ENCODE measurements around the gene COL8A1. TPM values are rescaled to one million over a fixed set of nuclear protein-coding genes. Genes with fewer than 3 reads are reported as not detected.

Gene COL8A1
- polyA plus RNA-seq, 3 donors: not detected

- H3K9me3 Mint-ChIP-seq: peaks cover 0 to 2% (median 0%) of the 10 kb centered on the region in 7 donors
These were observed 17.4 kb upstream of the COL8A1 start for GRCh38 chr3:99620976-99621375.

DNA sequence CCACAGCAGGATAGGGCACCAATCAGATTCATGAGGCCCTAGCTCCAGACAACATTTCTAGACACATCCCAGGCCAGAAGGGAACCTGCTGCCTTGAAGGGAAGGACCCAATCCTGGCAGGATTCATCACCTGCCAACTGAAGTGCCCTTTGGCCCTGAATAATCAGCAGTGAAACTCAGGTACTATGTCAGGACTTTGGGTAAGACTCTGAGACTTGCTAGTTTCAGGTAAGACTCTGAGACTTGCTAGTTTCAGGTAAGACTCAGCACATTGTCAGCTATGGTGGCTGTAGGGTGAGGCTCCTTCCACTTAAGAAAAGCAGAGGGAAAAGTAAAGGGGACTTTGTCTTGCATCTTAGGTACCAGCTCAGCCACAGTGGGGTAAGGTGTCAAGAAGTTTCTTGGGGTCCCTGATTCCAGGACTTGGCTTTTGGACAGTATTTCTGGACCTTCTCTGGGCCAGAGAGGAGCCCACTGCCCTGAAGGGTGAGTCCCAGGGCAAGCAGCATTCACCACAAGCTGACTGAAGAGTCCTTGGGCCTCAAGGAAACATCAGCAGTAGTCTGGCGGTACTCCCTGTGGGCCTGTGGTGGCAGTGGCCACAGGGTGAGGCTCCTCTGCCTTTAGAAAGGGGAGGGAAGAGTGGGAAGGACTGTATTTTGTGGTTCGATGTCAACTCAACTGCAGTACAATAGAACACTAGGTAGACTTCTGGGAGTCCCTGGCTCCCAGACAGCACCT lies 13.7 kb upstream of the COL8A1 start:
- intact Hi-C loops (cut with micrococcal nuclease): no loop called here
- H3K27ac ChIP-seq (ENCODE audit: low read depth in 1 of 2, low read length in 2 of 2): no peak overlapping the region
- H3K4me2 ChIP-seq (replicated peaks; ENCODE audit: extremely low read depth, low read length, poor library complexity, severe bottlenecking): no peak overlapping the region
- H3K4me1 Mint-ChIP-seq: no peaks in the 10 kb centered on the region
- TF ChIP-seq CTCF (IDR thresholded peaks at IDR 0.05): no peak
- H3K27me3 Mint-ChIP-seq (ENCODE audit: low read depth in 3 of 3): peaks cover 0 to 2% (median 1%) of the 10 kb centered on the region in 3 donors
- whole genome bisulfite sequencing (ENCODE audit: insufficient coverage): no CpG with 5 or more reads among the region's 2 CpGs
- H3K4me3 ChIP-seq (replicated peaks in 1 of 3; ENCODE audit: low read depth in 2 of 3, low read length in 3 of 3): no peak overlapping the region
- H3K36me3 Mint-ChIP-seq: no peaks in the 10 kb centered on the region
- DNase-seq: no peak
- no peak overlapping the region for H3K4me3 Mint-ChIP-seq
- H4K20me1 ChIP-seq (ENCODE audit: insufficient read depth, low read length): no peaks in the 10 kb centered on the region
- H3K4me1 ChIP-seq (ENCODE audit: control insufficient read depth in 1 of 2, insufficient read depth in 2 of 2, low read length in 2 of 2): no peaks in the 10 kb centered on the region
- H2AFZ ChIP-seq (ENCODE audit: insufficient read depth, low read depth, low read length, poor library complexity, severe bottlenecking): no peak overlapping the region
- no peak overlapping the region for H3K27ac Mint-ChIP-seq
- no peaks in the 10 kb centered on the region for H3K36me3 ChIP-seq (replicated peaks in 1 of 2; ENCODE audit: control insufficient read depth in 1 of 2, insufficient read depth in 2 of 2, low read length in 2 of 2)
- H3K9me3 ChIP-seq (replicated peaks in 1 of 2; ENCODE audit: control insufficient read depth in 1 of 2, insufficient read depth in 1 of 2, low read length in 2 of 2): no peaks in the 10 kb centered on the region
- H3K79me2 ChIP-seq (ENCODE audit: insufficient read depth, low read length): no peaks in the 10 kb centered on the region
- peaks cover 0 to 4% (median 0%) of the 10 kb centered on the region in 7 donors for H3K9me3 Mint-ChIP-seq
- no peak overlapping the region for H3K9ac ChIP-seq (ENCODE audit: insufficient read depth, low read length, poor library complexity, severe bottlenecking)
- H3K27me3 ChIP-seq (ENCODE audit: control insufficient read depth in 2 of 2, insufficient read depth in 2 of 2, low read length in 2 of 2): no peaks in the 10 kb centered on the region

More at GRCh38 chr3:99620976-99621375, 17.4 kb upstream of the COL8A1 start:
- H3K36me3 ChIP-seq (replicated peaks in 1 of 2; ENCODE audit: control insufficient read depth in 1 of 2, insufficient read depth in 2 of 2, low read length in 2 of 2): no peaks in the 10 kb centered on the region
- no peak overlapping the region for H2AFZ ChIP-seq (ENCODE audit: insufficient read depth, low read depth, low read length, poor library complexity, severe bottlenecking)
- no peaks in the 10 kb centered on the region for H3K9me3 ChIP-seq (replicated peaks in 1 of 2; ENCODE audit: control insufficient read depth in 1 of 2, insufficient read depth in 1 of 2, low read length in 2 of 2)
- H3K27me3 Mint-ChIP-seq (ENCODE audit: low read depth in 3 of 3): peaks cover 0 to 2% (median 1%) of the 10 kb centered on the region in 3 donors
- no peaks in the 10 kb centered on the region for H3K27me3 ChIP-seq (ENCODE audit: control insufficient read depth in 2 of 2, insufficient read depth in 2 of 2, low read length in 2 of 2)
- H3K4me2 ChIP-seq (replicated peaks; ENCODE audit: extremely low read depth, low read length, poor library complexity, severe bottlenecking): no peak overlapping the region
- no peaks in the 10 kb centered on the region for H3K79me2 ChIP-seq (ENCODE audit: insufficient read depth, low read length)
- no peak overlapping the region for H3K9ac ChIP-seq (ENCODE audit: insufficient read depth, low read length, poor library complexity, severe bottlenecking)
- intact Hi-C loops (cut with micrococcal nuclease): no loop called here
- no peaks in the 10 kb centered on the region for H3K4me1 ChIP-seq (ENCODE audit: control insufficient read depth in 1 of 2, insufficient read depth in 2 of 2, low read length in 2 of 2)
- H3K4me1 Mint-ChIP-seq: no peaks in the 10 kb centered on the region
- TF ChIP-seq CTCF (IDR thresholded peaks at IDR 0.05): no peak
- H3K4me3 Mint-ChIP-seq: no peak overlapping the region
- H3K27ac ChIP-seq (ENCODE audit: low read depth in 1 of 2, low read length in 2 of 2): no peak overlapping the region
- no CpG with 5 or more reads among the region's 2 CpGs for WGBS (ENCODE audit: insufficient coverage)
- no peak for DNase-seq
- H3K4me3 ChIP-seq (replicated peaks in 1 of 3; ENCODE audit: low read depth in 2 of 3, low read length in 3 of 3): no peak overlapping the region
- no peaks in the 10 kb centered on the region for H3K36me3 Mint-ChIP-seq
- no peaks in the 10 kb centered on the region for H4K20me1 ChIP-seq (ENCODE audit: insufficient read depth, low read length)
- no peak overlapping the region for H3K27ac Mint-ChIP-seq
